Measurements from ENCODE around the gene POLD3.

POLD3 gene

GRCh38 chr11:74641905-74642304 is 49.5 kb downstream of the POLD3 start:
- TF ChIP-seq BACH2 (CRISPR knock-in tag; IDR thresholded peaks at IDR 0.05; ENCODE audit: borderline replicate concordance): no peak
- no peak for TF ChIP-seq ZC3H10 (CRISPR knock-in tag; IDR thresholded peaks at IDR 0.05)
- TF ChIP-seq PPARA (CRISPR knock-in tag; IDR thresholded peaks at IDR 0.05; ENCODE audit: borderline replicate concordance): no peak
- no peak for TF ChIP-seq ZFP30 (CRISPR knock-in tag; IDR thresholded peaks at IDR 0.05)
- TF ChIP-seq, protein P1, sequence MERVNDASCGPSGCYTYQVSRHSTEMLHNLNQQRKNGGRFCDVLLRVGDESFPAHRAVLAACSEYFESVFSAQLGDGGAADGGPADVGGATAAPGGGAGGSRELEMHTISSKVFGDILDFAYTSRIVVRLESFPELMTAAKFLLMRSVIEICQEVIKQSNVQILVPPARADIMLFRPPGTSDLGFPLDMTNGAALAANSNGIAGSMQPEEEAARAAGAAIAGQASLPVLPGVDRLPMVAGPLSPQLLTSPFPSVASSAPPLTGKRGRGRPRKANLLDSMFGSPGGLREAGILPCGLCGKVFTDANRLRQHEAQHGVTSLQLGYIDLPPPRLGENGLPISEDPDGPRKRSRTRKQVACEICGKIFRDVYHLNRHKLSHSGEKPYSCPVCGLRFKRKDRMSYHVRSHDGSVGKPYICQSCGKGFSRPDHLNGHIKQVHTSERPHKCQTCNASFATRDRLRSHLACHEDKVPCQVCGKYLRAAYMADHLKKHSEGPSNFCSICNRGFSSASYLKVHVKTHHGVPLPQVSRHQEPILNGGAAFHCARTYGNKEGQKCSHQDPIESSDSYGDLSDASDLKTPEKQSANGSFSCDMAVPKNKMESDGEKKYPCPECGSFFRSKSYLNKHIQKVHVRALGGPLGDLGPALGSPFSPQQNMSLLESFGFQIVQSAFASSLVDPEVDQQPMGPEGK (CRISPR knock-in tag; IDR thresholded peaks at IDR 0.05; ENCODE audit: borderline replicate concordance): no peak
- no peak for ATAC-seq

DNA sequence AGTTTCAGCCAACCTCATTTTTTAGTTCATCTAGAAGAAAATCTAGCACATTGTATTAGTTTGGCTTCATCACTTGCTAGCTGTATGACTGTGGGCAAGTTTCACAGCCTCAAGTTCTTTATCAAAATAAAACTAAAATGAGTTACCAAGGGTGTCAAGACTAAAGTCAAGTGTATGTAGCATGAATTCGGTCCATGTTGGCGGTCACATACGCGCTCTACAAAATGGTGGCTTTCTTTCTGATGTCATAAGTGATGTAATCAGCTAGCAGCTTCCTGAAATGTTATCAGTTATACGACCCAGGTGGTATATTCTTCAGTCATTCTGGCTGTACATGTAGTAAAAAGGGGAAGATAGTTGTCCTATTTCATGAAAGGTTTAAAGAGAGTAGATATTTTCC is 50.5 kb downstream of the POLD3 start:
- TF ChIP-seq, protein P1 (CRISPR knock-in tag; IDR thresholded peaks at IDR 0.05; ENCODE audit: borderline replicate concordance): no peak
- TF ChIP-seq TSHZ2 (CRISPR knock-in tag; IDR thresholded peaks at IDR 0.05) (no peak), ZFP30 (CRISPR knock-in tag; IDR thresholded peaks at IDR 0.05) (no peak)
- no peak for ATAC-seq

DNA sequence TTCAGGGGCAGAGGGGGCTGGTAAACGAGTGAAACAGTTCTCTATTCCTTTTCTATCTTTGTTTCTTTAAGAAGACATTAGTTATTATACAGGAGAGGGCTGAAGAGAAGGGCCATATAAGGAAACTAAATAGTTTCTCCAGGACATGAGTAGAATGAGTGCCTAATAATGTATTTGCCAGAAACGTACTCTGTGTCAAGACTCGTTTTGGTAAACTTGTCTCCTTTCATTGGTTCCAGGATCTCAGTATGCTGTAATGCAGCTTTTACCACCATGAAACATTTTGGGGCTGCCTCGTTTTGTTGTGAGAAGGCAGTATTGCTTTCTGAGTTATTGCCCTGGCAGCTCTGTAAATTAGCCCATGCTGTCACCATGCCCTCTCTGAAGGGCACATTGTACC is 51.7 kb downstream of the POLD3 start:
- TF ChIP-seq ZFP3 (CRISPR knock-in tag; IDR thresholded peaks at IDR 0.05) (no peak), ESRRG (CRISPR knock-in tag; IDR thresholded peaks at IDR 0.05) (no peak), OSR1 (CRISPR knock-in tag; IDR thresholded peaks at IDR 0.05) (no peak), TOX (CRISPR knock-in tag; IDR thresholded peaks at IDR 0.05; ENCODE audit: borderline replicate concordance) (no peak), POU6F1 (CRISPR knock-in tag; IDR thresholded peaks at IDR 0.05; ENCODE audit: borderline replicate concordance, low read depth) (no peak), ZC3H10 (CRISPR knock-in tag; IDR thresholded peaks at IDR 0.05) (no peak), TSHZ2 (CRISPR knock-in tag; IDR thresholded peaks at IDR 0.05) (no peak), GLIS3 (CRISPR knock-in tag; IDR thresholded peaks at IDR 0.05) (no peak), SNAI2 (CRISPR knock-in tag; IDR thresholded peaks at IDR 0.05) (no peak), RARB (CRISPR knock-in tag; IDR thresholded peaks at IDR 0.05) (no peak), ARNTL (CRISPR knock-in tag; IDR thresholded peaks at IDR 0.05; ENCODE audit: borderline replicate concordance, low read depth) (no peak), ZNF70 (CRISPR knock-in tag; IDR thresholded peaks at IDR 0.05) (no peak), BACH2 (CRISPR knock-in tag; IDR thresholded peaks at IDR 0.05; ENCODE audit: borderline replicate concordance) (no peak), PPARA (CRISPR knock-in tag; IDR thresholded peaks at IDR 0.05; ENCODE audit: borderline replicate concordance) (no peak), ZNF565 (CRISPR knock-in tag; conservative IDR thresholded peaks at IDR 0.05; ENCODE audit: low read depth) (no peak)
- TF ChIP-seq, protein P1 (CRISPR knock-in tag; IDR thresholded peaks at IDR 0.05; ENCODE audit: borderline replicate concordance): no peak
- TF ChIP-seq, protein P2, sequence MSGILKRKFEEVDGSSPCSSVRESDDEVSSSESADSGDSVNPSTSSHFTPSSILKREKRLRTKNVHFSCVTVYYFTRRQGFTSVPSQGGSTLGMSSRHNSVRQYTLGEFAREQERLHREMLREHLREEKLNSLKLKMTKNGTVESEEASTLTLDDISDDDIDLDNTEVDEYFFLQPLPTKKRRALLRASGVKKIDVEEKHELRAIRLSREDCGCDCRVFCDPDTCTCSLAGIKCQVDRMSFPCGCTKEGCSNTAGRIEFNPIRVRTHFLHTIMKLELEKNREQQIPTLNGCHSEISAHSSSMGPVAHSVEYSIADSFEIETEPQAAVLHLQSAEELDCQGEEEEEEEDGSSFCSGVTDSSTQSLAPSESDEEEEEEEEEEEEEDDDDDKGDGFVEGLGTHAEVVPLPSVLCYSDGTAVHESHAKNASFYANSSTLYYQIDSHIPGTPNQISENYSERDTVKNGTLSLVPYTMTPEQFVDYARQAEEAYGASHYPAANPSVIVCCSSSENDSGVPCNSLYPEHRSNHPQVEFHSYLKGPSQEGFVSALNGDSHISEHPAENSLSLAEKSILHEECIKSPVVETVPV (CRISPR knock-in tag; IDR thresholded peaks at IDR 0.05): no peak
- TF ChIP-seq, protein P3, sequence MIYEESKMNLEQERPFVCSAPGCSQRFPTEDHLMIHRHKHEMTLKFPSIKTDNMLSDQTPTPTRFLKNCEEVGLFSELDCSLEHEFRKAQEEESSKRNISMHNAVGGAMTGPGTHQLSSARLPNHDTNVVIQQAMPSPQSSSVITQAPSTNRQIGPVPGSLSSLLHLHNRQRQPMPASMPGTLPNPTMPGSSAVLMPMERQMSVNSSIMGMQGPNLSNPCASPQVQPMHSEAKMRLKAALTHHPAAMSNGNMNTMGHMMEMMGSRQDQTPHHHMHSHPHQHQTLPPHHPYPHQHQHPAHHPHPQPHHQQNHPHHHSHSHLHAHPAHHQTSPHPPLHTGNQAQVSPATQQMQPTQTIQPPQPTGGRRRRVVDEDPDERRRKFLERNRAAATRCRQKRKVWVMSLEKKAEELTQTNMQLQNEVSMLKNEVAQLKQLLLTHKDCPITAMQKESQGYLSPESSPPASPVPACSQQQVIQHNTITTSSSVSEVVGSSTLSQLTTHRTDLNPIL (CRISPR knock-in tag; IDR thresholded peaks at IDR 0.05; ENCODE audit: low read depth): no peak
- no peak for ATAC-seq
